NCI-H345 (cell line): ENCODE data around the gene DUSP15.

Experiments
- DNase-seq: peaks from one replicate; lab custom pipeline; 2025; lab: John Stamatoyannopoulos, UW

Gene DUSP15

GRCh38 chr20:31860390-31861134, 9.8 kb downstream of the DUSP15 start:
- no peak for DNase-seq

GRCh38 chr20:31859998-31860380, 10.3 kb downstream of the DUSP15 start:
- DNase-seq, result no peak

GRCh38 chr20:31859266-31859997, 10.9 kb downstream of the DUSP15 start:
- DNase-seq, result no peak

GRCh38 chr20:31858760-31859083, 11.6 kb downstream of the DUSP15 start:
- no peak for DNase-seq

- DNase-seq, result no peak
Observed at GRCh38 chr20:31857861-31858759, 12.2 kb downstream of the DUSP15 start.

- no peak for DNase-seq
Observed at GRCh38 chr20:31856516-31856915, 13.8 kb downstream of the DUSP15 start.

- DNase-seq, result no peak
Observed at GRCh38 chr20:31853481-31853880, 16.8 kb downstream of the DUSP15 start.

- no peak for DNase-seq
Observed at GRCh38 chr20:31851240-31851955, 18.9 kb downstream of the DUSP15 start.

GRCh38 chr20:31849306-31849930, 20.9 kb downstream of the DUSP15 start:
- DNase-seq, result peak; percentile 88

- DNase-seq, result no peak
Observed at GRCh38 chr20:31848088-31848999, 22.0 kb downstream of the DUSP15 start.

GRCh38 chr20:31846793-31847138, 23.6 kb downstream of the DUSP15 start:
- DNase-seq, result no peak

GRCh38 chr20:31845300-31845863, 24.9 kb downstream of the DUSP15 start, which contains the start of gene FOXS1:
Gene FOXS1 (minus strand): TSS chr20:31845604. CDS start chr20:31845542, 62 bp downstream.
- DNase-seq, result no peak

GRCh38 chr20:31844737-31845299, 25.5 kb downstream of the DUSP15 start:
- DNase-seq, result no peak

- DNase-seq, result no peak
Observed at GRCh38 chr20:31843881-31844280, 26.4 kb downstream of the DUSP15 start.

GRCh38 chr20:31843288-31843687, 27.0 kb downstream of the DUSP15 start:
- no peak for DNase-seq

GRCh38 chr20:31842471-31843157, 27.7 kb downstream of the DUSP15 start:
- no peak for DNase-seq

GRCh38 chr20:31841928-31842327, 28.4 kb downstream of the DUSP15 start:
- no peak for DNase-seq

- DNase-seq, result no peak
Observed at GRCh38 chr20:31840906-31841816, 29.2 kb downstream of the DUSP15 start.
